SK-N-SH (cell line): ENCODE results near the gene ARID3A.

ENCODE experiments used
- CTCF ChIP-seq: fragments of 200-600 bp; sonication (generic); IDR thresholded peaks from 2 replicates; pipeline ENCODE4 v1.6.1; 2017; ENCODE audit warnings: antibody characterized with exemption, mild to moderate bottlenecking, moderate library complexity
- MAX ChIP-seq: IDR thresholded peaks from 2 replicates; pipeline ENCODE4 v1.4.0; 2012; ENCODE audit warnings: low read depth
- REST ChIP-seq: IDR thresholded peaks from 2 replicates; pipeline ENCODE4 v1.6.1; 2012; ENCODE audit warnings: mild to moderate bottlenecking, low read depth, low read length, moderate library complexity

- TF ChIP-seq REST (no peak), CTCF (no peak), MAX (no peak)
Measured at GRCh38 chr19:977058-977464, 51.2 kb downstream of the ARID3A start.
